PC-3 (cell line): ENCODE data around the gene SEMG1. TPM values are rescaled to one million over a fixed set of nuclear protein-coding genes. Genes with fewer than 3 reads are reported as not detected.

Experiments
- ATAC-seq: fragments of 200-7000 bp; cut with Tn5 transposase; 2 replicates; pipeline ENCODE4 v1.9.1; 2020; ENCODE audit warnings: mild to moderate bottlenecking, moderate library complexity
- BruUV-seq: library from RNA; stranded (reverse); fragments of 400-500 nt; replicated peaks from 2 replicates; lab custom pipeline; 2021; lab: Mats Ljungman, UMichigan
- CTCF ChIA-PET: fragments of 300-600 bp; sonication (Branson Sonifier 250); formaldehyde crosslinking; loops from one replicate; lab custom pipeline; 2022; ENCODE audit warnings: antibody characterized with exemption; lab: Charles Lee
- POLR2A ChIA-PET: fragments of 300-600 bp; sonication (Branson Sonifier 250); formaldehyde crosslinking; loops from one replicate; lab custom pipeline; 2022; ENCODE audit warnings: antibody characterized with exemption; ENCODE audit not compliant: unreplicated experiment; lab: Charles Lee
- DNase-seq: peaks from one replicate; pipeline ENCODE4 v3.0.0-alpha.2; 2015
- H2AFZ ChIP-seq: fragments of 300-600 bp; sonication (generic); 2 replicates; pipeline ENCODE4 v1.6.0; 2016; ENCODE audit warnings: antibody characterized with exemption, low read length
- H3F3A ChIP-seq: fragments of 300-600 bp; sonication (generic); one replicate; pipeline ENCODE4 v1.6.0; 2017; ENCODE audit warnings: antibody characterized with exemption, low read length, control low read depth, mild to moderate bottlenecking; ENCODE audit not compliant: unreplicated experiment
- H3K27ac ChIP-seq: fragments of 300-600 bp; sonication (generic); 2 replicates; pipeline ENCODE4 v1.5.1; 2016; ENCODE audit warnings: mild to moderate bottlenecking, low read length
- H3K27me3 ChIP-seq: fragments of 300-600 bp; sonication (generic); 2 replicates; pipeline ENCODE4 v1.6.1; 2016; ENCODE audit warnings: low read length, mixed read lengths
- H3K36me3 ChIP-seq: fragments of 300-600 bp; sonication (generic); 2 replicates; pipeline ENCODE4 v1.6.1; 2016; ENCODE audit warnings: low read depth, mixed run types, low read length, mixed read lengths
- H3K4me1 ChIP-seq: fragments of 300-600 bp; sonication (generic); 2 replicates; pipeline ENCODE4 v1.5.1; 2016; ENCODE audit warnings: low read length; ENCODE audit not compliant: insufficient read depth
- H3K4me2 ChIP-seq: fragments of 300-600 bp; sonication (generic); 2 replicates; pipeline ENCODE4 v1.6.0; 2016; ENCODE audit warnings: low read length
- H3K4me3 ChIP-seq: fragments of 300-600 bp; sonication (generic); 2 replicates; pipeline ENCODE4 v1.5.1; 2016; ENCODE audit warnings: mild to moderate bottlenecking, low read length, mixed read lengths
- H3K79me2 ChIP-seq: fragments of 300-600 bp; sonication (generic); 2 replicates; pipeline ENCODE4 v1.6.1; 2017; ENCODE audit warnings: low read length, mixed read lengths
- H3K9ac ChIP-seq: fragments of 300-600 bp; sonication (generic); 2 replicates; pipeline ENCODE4 v1.6.0; 2016; ENCODE audit warnings: mild to moderate bottlenecking, low read length
- H3K9me2 ChIP-seq: fragments of 300-600 bp; sonication (generic); replicated peaks from 2 replicates; pipeline ENCODE4 v1.6.1; 2016; ENCODE audit warnings: mixed run types, low read length, mixed read lengths
- H3K9me3 ChIP-seq: fragments of 300-600 bp; sonication (generic); 2 replicates; pipeline ENCODE4 v1.6.1; 2016; ENCODE audit warnings: low read length, mixed read lengths
- H4K20me1 ChIP-seq: fragments of 300-600 bp; sonication (generic); 2 replicates; pipeline ENCODE4 v1.6.1; 2016; ENCODE audit warnings: low read length, mixed read lengths
- CTCF ChIP-seq: fragments of 300-600 bp; sonication (generic); conservative IDR thresholded peaks from 2 replicates; pipeline ENCODE4 v1.5.1; 2017; ENCODE audit warnings: antibody characterized with exemption, low read depth, mild to moderate bottlenecking, low read length
- EZH2 ChIP-seq: fragments of 300-600 bp; sonication (generic); IDR thresholded peaks from one replicate; pipeline ENCODE4 v1.6.1; 2017; ENCODE audit warnings: antibody characterized with exemption, mild to moderate bottlenecking, low read length; ENCODE audit not compliant: unreplicated experiment
- EZH2phosphoT487 ChIP-seq: fragments of 300-600 bp; sonication (generic); IDR thresholded peaks from 2 replicates; pipeline ENCODE4 v1.6.1; 2018; ENCODE audit warnings: mild to moderate bottlenecking, antibody characterized with exemption, low read length, borderline replicate concordance
- intact Hi-C: fragments of 100-400 bp; cut with micrococcal nuclease; formaldehyde crosslinking; loops from 2 replicates; pipeline ENCODE4 v1.9.0; 2023
- total RNA-seq: library from RNA; depleted of rRNA; stranded (reverse); fragments of >200 nt; gene quantifications from 2 replicates; pipeline ENCODE4 v1.2.3, GENCODE V29; 2014

Gene SEMG1
- total RNA-seq, 1 experiment from 2014 or later = not detected

GRCh38 chr20:45218636-45219035 is 11.8 kb downstream of the SEMG1 start:
- H3K4me3 ChIP-seq = no peak overlapping the region
- ChIA-PET CTCF (no interaction called here), POLR2A (no interaction called here)
- no peaks in the 10 kb centered on the region for H3K27me3 ChIP-seq
- H3K36me3 ChIP-seq = no peaks in the 10 kb centered on the region
- no peaks in the 10 kb centered on the region for H3K9me3 ChIP-seq
- H3K9ac ChIP-seq = no peak overlapping the region
- H3K27ac ChIP-seq = no peak overlapping the region
- no peak for TF ChIP-seq EZH2
- no peak for TF ChIP-seq EZH2phosphoT487
- no peak for TF ChIP-seq CTCF
- no peaks in the 10 kb centered on the region for H3K79me2 ChIP-seq
- no peaks in the 10 kb centered on the region for H3K9me2 ChIP-seq
- H2AFZ ChIP-seq = no peak overlapping the region
- H3K4me1 ChIP-seq = no peaks in the 10 kb centered on the region
- ATAC-seq = no peak
- intact Hi-C loops = no loop called here
- no peaks in the 10 kb centered on the region for H4K20me1 ChIP-seq
- no peak for DNase-seq
- no peak overlapping the region for H3K4me2 ChIP-seq
- no peaks in the 10 kb centered on the region for H3F3A ChIP-seq
- BruUV-seq = no TSS peak

GRCh38 chr20:45221076-45221475 is 14.2 kb downstream of the SEMG1 start, which contains the start of gene SEMG2:
Gene SEMG2 (plus strand): TSS chr20:45221373. CDS start chr20:45221390, 17 bp downstream.
- no peaks in the 10 kb centered on the region for H3K27me3 ChIP-seq
- no peaks in the 10 kb centered on the region for H3K9me3 ChIP-seq
- ChIA-PET CTCF (no interaction called here), POLR2A (no interaction called here)
- no peaks in the 10 kb centered on the region for H4K20me1 ChIP-seq
- no peaks in the 10 kb centered on the region for H3F3A ChIP-seq
- H3K9me2 ChIP-seq = no peaks in the 10 kb centered on the region
- no peak for DNase-seq
- TF ChIP-seq EZH2 (no peak), CTCF (no peak), EZH2phosphoT487 (no peak)
- no peaks in the 10 kb centered on the region for H3K79me2 ChIP-seq
- intact Hi-C loops = no loop called here
- BruUV-seq = no TSS peak
- ATAC-seq = no peak
- no peak within 1 kb of the TSS for H3K9ac ChIP-seq
- H3K36me3 ChIP-seq = no peaks in the 10 kb centered on the region
- no peaks in the 10 kb centered on the region for H3K4me1 ChIP-seq
- H3K27ac ChIP-seq = no peak within 1 kb of the TSS
- no peak within 1 kb of the TSS for H2AFZ ChIP-seq
- H3K4me3 ChIP-seq = no peak within 1 kb of the TSS
- H3K4me2 ChIP-seq = no peak within 1 kb of the TSS

- H3K27ac ChIP-seq = no peak overlapping the region
- H3K4me3 ChIP-seq = no peak overlapping the region
- no peaks in the 10 kb centered on the region for H3K79me2 ChIP-seq
- ATAC-seq (no peak), DNase-seq (no peak)
- no peaks in the 10 kb centered on the region for H3K27me3 ChIP-seq
- ChIA-PET CTCF (no interaction called here), POLR2A (no interaction called here)
- TF ChIP-seq EZH2phosphoT487 (no peak), EZH2 (no peak), CTCF (no peak)
- H3K4me1 ChIP-seq = no peaks in the 10 kb centered on the region
- no TSS peak for BruUV-seq
- H3F3A ChIP-seq = no peaks in the 10 kb centered on the region
- intact Hi-C loops = no loop called here
- no peak overlapping the region for H3K4me2 ChIP-seq
- no peaks in the 10 kb centered on the region for H3K9me2 ChIP-seq
- no peaks in the 10 kb centered on the region for H3K36me3 ChIP-seq
- H4K20me1 ChIP-seq = no peaks in the 10 kb centered on the region
- H3K9ac ChIP-seq = no peak overlapping the region
- no peak overlapping the region for H2AFZ ChIP-seq
- no peaks in the 10 kb centered on the region for H3K9me3 ChIP-seq
Measured at GRCh38 chr20:45223136-45223535, 16.3 kb downstream of the SEMG1 start.
